Heart left ventricle (tissue), 13 donors: Measurements from ENCODE around the gene DDA1.

Source experiments
- POLR2A ChIP-seq, 2 donors: fragments of 450-650 bp; IDR thresholded peaks; one replicate each; pipeline ENCODE4 v1.6.1; 2017; ENCODE audit warnings: antibody characterized with exemption in 2 of 2, mild to moderate bottlenecking in 2 of 2, moderate library complexity in 2 of 2
- TF ChIP-seq, protein P1 (sequence below), 12 donors: fragments of 200-600 bp; sonication (generic) in 4 of 12; IDR thresholded peaks; one replicate each; pipeline versions ENCODE4 v1.5.0 to v1.8.0; 2018 to 2022; ENCODE audit warnings: antibody characterized with exemption in 12 of 12, mild to moderate bottlenecking in 5 of 12
- donor health status: ischemic (EF 13 %, LVEDD 7.1; RV severe dilation, severe dysfunction).
- donor health status: DM: no; HTN: yes; CAD: no.
- donor health status: DM: no; HTN: no; CAD: no.
- donor health status: ischemic (EF 25% LVEDD 6.9; RV normal size, moderate dysfunction).
- donor health status: ischemic (EF 25% LVEDD 5.7; RV mildly dilated, moderate dysfunction).
- donor health status: ischemic (EF 35%, LVEDD 5.7; RV mildly dilated, moderate dysfunction).
- donor health status: nonischemic (EF 11% LVEDD 7.7; RV severe dilation, severe dysfunction).
- donor health status: DM: yes; HTN: yes; CAD: no.
- donor health status: PGD.
- donor health status: ischemic (EF 29% LVEDD 5.4; RV normal size, mild dysfunction).
- donor health status: nonischemic (EF 23%, LVEDD 6.1; RV moderate dilation, normal function).

DNA sequence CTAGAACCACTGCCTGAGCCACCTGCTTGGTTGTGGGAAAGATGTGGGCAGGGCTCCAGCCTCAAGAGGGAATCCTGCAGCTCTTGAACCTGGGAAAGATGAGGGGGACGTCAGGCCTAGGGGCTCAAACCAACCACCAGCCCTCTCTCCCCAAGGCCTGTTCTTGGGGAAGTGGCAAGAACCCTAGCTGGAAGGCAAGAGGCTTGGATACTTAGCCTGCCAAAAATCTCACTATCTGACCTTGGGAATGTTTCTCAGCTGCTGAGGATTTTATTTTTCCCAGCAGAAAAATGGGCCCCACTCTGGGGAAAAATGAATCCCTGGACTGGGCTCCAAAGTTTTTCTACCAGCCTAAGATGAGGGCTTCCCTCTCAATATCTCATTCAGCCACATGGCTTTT is 49.4 kb upstream of the DDA1 start:
- TF ChIP-seq, protein P1, sequence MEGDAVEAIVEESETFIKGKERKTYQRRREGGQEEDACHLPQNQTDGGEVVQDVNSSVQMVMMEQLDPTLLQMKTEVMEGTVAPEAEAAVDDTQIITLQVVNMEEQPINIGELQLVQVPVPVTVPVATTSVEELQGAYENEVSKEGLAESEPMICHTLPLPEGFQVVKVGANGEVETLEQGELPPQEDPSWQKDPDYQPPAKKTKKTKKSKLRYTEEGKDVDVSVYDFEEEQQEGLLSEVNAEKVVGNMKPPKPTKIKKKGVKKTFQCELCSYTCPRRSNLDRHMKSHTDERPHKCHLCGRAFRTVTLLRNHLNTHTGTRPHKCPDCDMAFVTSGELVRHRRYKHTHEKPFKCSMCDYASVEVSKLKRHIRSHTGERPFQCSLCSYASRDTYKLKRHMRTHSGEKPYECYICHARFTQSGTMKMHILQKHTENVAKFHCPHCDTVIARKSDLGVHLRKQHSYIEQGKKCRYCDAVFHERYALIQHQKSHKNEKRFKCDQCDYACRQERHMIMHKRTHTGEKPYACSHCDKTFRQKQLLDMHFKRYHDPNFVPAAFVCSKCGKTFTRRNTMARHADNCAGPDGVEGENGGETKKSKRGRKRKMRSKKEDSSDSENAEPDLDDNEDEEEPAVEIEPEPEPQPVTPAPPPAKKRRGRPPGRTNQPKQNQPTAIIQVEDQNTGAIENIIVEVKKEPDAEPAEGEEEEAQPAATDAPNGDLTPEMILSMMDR (IDR thresholded peaks at IDR 0.05), result no peak
- TF ChIP-seq POLR2A (IDR thresholded peaks at IDR 0.05), result no peak
